ENCODE measurements around the gene SCAMP1. TPM values are rescaled to one million over a fixed set of nuclear protein-coding genes. Genes with fewer than 3 reads are reported as not detected.

The SCAMP1 gene, protein sequence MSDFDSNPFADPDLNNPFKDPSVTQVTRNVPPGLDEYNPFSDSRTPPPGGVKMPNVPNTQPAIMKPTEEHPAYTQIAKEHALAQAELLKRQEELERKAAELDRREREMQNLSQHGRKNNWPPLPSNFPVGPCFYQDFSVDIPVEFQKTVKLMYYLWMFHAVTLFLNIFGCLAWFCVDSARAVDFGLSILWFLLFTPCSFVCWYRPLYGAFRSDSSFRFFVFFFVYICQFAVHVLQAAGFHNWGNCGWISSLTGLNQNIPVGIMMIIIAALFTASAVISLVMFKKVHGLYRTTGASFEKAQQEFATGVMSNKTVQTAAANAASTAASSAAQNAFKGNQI
- 40.4 and 42.0 TPM in 2 replicates for total RNA-seq

GRCh38 chr5:78359831-78360673 is at the start of gene SCAMP1:
Gene SCAMP1 (plus strand): TSS chr5:78360617. CDS start chr5:78360672, 55 bp downstream.

Small RNAs within 50 kb of the gene (small RNA-seq; reads per million reads assigned to genes)
- gene RF00019 = not detected
- not detected for gene RNU6-183P

Other genes with a start within 250 kb of the SCAMP1 start
- gene AP3B1, start 65.9 kb upstream of the SCAMP1 start, total RNA-seq = 52.9 and 56.9 TPM in 2 replicates